H54 (cell line): ENCODE measurements around the gene CDK6.

ENCODE experiments used
- DNase-seq: peaks from one replicate; pipeline ENCODE4 v3.0.0; 2011; ENCODE audit warnings: low spot score, mixed read lengths; ENCODE audit not compliant: insufficient read length
- FAIRE-seq: peaks from 3 replicates; lab custom pipeline; 2011; peaks lifted over from hg19 to GRCh38; lab: Jason Lieb, UNC
- POLR2A ChIP-seq: IDR thresholded peaks from 2 replicates; pipeline ENCODE4 v1.6.1; 2011; ENCODE audit warnings: low read depth, mild to moderate bottlenecking, low read length

CDK6 gene

GRCh38 chr7:92588561-92588960 lies 247.8 kb downstream of the CDK6 start:
- FAIRE-seq (no peak), DNase-seq (no peak)
- TF ChIP-seq POLR2A, result no peak

GRCh38 chr7:92586841-92587240 lies 249.5 kb downstream of the CDK6 start:
- TF ChIP-seq POLR2A, result no peak
- no peak for DNase-seq
- FAIRE-seq, result no peak

- no peak for FAIRE-seq
- no peak for DNase-seq
Observed at GRCh38 chr7:92586403-92586802, 250.0 kb downstream of the CDK6 start.

GRCh38 chr7:92584953-92585352 lies 251.4 kb downstream of the CDK6 start:
- no peak for FAIRE-seq
- no peak for DNase-seq
- no peak for TF ChIP-seq POLR2A

More at GRCh38 chr7:92586403-92586802, 250.0 kb downstream of the CDK6 start:
- no peak for TF ChIP-seq POLR2A

- no peak for TF ChIP-seq POLR2A
- no peak for DNase-seq
- FAIRE-seq, result no peak
Observed at GRCh38 chr7:92582948-92583347, 253.4 kb downstream of the CDK6 start.

GRCh38 chr7:92576296-92576695 lies 260.1 kb downstream of the CDK6 start:
- FAIRE-seq (peak; percentile 20), DNase-seq (no peak)

GRCh38 chr7:92569137-92569536 lies 267.2 kb downstream of the CDK6 start:
- FAIRE-seq, result no peak
- DNase-seq, result no peak
- no peak for TF ChIP-seq POLR2A

More at GRCh38 chr7:92576296-92576695, 260.1 kb downstream of the CDK6 start:
- TF ChIP-seq POLR2A, result no peak

GRCh38 chr7:92567460-92567859 lies 268.9 kb downstream of the CDK6 start:
- DNase-seq, result peak; percentile 23
- FAIRE-seq, result peak; percentile 93
- no peak for TF ChIP-seq POLR2A

- TF ChIP-seq POLR2A, result no peak
- DNase-seq (no peak), FAIRE-seq (no peak)
Observed at GRCh38 chr7:92563345-92563744, 273.0 kb downstream of the CDK6 start.

GRCh38 chr7:92560602-92561001 lies 275.8 kb downstream of the CDK6 start:
- no peak for DNase-seq
- FAIRE-seq, result peak; percentile 20
- no peak for TF ChIP-seq POLR2A

- no peak for TF ChIP-seq POLR2A
- no peak for FAIRE-seq
- no peak for DNase-seq
Observed at GRCh38 chr7:92557808-92558362, 278.5 kb downstream of the CDK6 start.

GRCh38 chr7:92557249-92557648 lies 279.1 kb downstream of the CDK6 start:
- FAIRE-seq (no peak), DNase-seq (no peak)
- no peak for TF ChIP-seq POLR2A
